Endothelial cell of umbilical vein (primary cell): ENCODE measurements around the gene KLHL30. TPM values are rescaled to one million over a fixed set of nuclear protein-coding genes. Genes with fewer than 3 reads are reported as not detected.

ENCODE experiments used
- BruUV-seq: library from RNA; stranded (reverse); fragments of 400-500 nt; replicated peaks from 2 replicates; lab custom pipeline; 2021; lab: Mats Ljungman, UMichigan
- CTCF ChIA-PET: fragments of 300-600, 350-600 bp; sonication (Branson Sonifier 250); formaldehyde crosslinking; loops from one replicate; lab custom pipeline; 2021; ENCODE audit warnings: antibody characterized with exemption, inconsistent platforms; lab: Charles Lee
- POLR2A ChIA-PET: fragments of 300-600, 350-600 bp; sonication (Branson Sonifier 250); formaldehyde crosslinking; loops from one replicate; lab custom pipeline; 2021; ENCODE audit warnings: antibody characterized with exemption, inconsistent platforms; lab: Charles Lee
- DNase-seq: peaks from one replicate; pipeline ENCODE4 v3.0.0-alpha.2; 2011; ENCODE audit warnings: low read depth, low spot score
- FAIRE-seq: peaks from 2 replicates; lab custom pipeline; 2011; peaks lifted over from hg19 to GRCh38; lab: Jason Lieb, UNC
- H2AFZ ChIP-seq: 2 replicates; pipeline ENCODE4 v1.6.0; 2012; ENCODE audit warnings: low read depth, low read length, control low read depth, inconsistent platforms
- H3K27ac ChIP-seq: 2 replicates; pipeline ENCODE4 v1.5.1; 2011; ENCODE audit warnings: low read depth, mild to moderate bottlenecking, control low read depth, low read length, moderate library complexity; ENCODE audit not compliant: insufficient read depth
- H3K27me3 ChIP-seq, 2 experiments: 2 replicates each; pipeline versions ENCODE4 v1.6.0 to v1.6.1; 2011; ENCODE audit warnings: low read length in 2 of 2, mixed read lengths in 1 of 2; ENCODE audit not compliant: control insufficient read depth in 2 of 2, insufficient read depth in 2 of 2
- H3K36me3 ChIP-seq, 2 experiments: 2 replicates in 1 of 2; 3 replicates in 1 of 2; pipeline ENCODE4 v1.5.1; 2011; ENCODE audit warnings: low read length in 2 of 2, mild to moderate bottlenecking in 1 of 2, moderate library complexity in 1 of 2; ENCODE audit not compliant: control insufficient read depth in 2 of 2, insufficient read depth in 2 of 2; ENCODE audit errors: extremely low read depth in 1 of 2
- H3K4me1 ChIP-seq: 3 replicates; pipeline ENCODE4 v1.5.1; 2011; ENCODE audit warnings: mild to moderate bottlenecking, low read length; ENCODE audit not compliant: control insufficient read depth, insufficient read depth; ENCODE audit errors: extremely low read depth
- H3K4me2 ChIP-seq: 2 replicates; pipeline ENCODE4 v1.6.1; 2011; ENCODE audit warnings: low read length, control low read depth, mixed read lengths; ENCODE audit not compliant: insufficient read depth
- H3K4me3 ChIP-seq, 3 experiments: fragments of 200-600 bp in 1 of 3; sonication (generic), shearing (Covaris generic) in 1 of 3; replicated peaks in 1 of 3; 2 replicates each; pipeline ENCODE4 v1.5.1; 2011 to 2016; ENCODE audit warnings: control low read depth in 3 of 3, low read length in 3 of 3, mild to moderate bottlenecking in 2 of 3, inconsistent platforms in 1 of 3, low read depth in 1 of 3, moderate library complexity in 1 of 3; ENCODE audit not compliant: insufficient read depth in 1 of 3
- H3K79me2 ChIP-seq: 2 replicates; pipeline ENCODE4 v1.6.0; 2012; ENCODE audit warnings: low read length, inconsistent platforms; ENCODE audit not compliant: control insufficient read depth, insufficient read depth
- H3K9ac ChIP-seq: replicated peaks from 2 replicates; pipeline ENCODE3; 2011; ENCODE audit warnings: low read length, control low read depth; ENCODE audit not compliant: insufficient read depth; ENCODE audit errors: extremely low read depth
- H3K9me1 ChIP-seq: replicated peaks from 3 replicates; pipeline ENCODE4 v1.6.0; 2011; ENCODE audit warnings: mild to moderate bottlenecking, low read length; ENCODE audit not compliant: control insufficient read depth, insufficient read depth; ENCODE audit errors: extremely low read depth
- H3K9me3 ChIP-seq: replicated peaks from 2 replicates; pipeline ENCODE4 v1.5.1; 2012; ENCODE audit warnings: low read length, inconsistent platforms; ENCODE audit not compliant: control insufficient read depth, insufficient read depth
- H4K20me1 ChIP-seq: replicated peaks from 2 replicates; pipeline ENCODE3; 2011; ENCODE audit warnings: mild to moderate bottlenecking, low read length; ENCODE audit not compliant: control insufficient read depth, insufficient read depth; ENCODE audit errors: extremely low read depth
- CTCF ChIP-seq, 2 donors: IDR thresholded peaks; 1 replicate in 1 of 2; 2 replicates in 1 of 2; pipeline ENCODE4 v1.5.1; 2011; ENCODE audit warnings: low read length in 2 of 2, mild to moderate bottlenecking in 2 of 2, moderate library complexity in 2 of 2, control low read depth in 1 of 2, inconsistent platforms in 1 of 2, low read depth in 1 of 2; ENCODE audit not compliant: insufficient read depth in 1 of 2; ENCODE audit errors: extremely low read depth in 1 of 2
- EZH2 ChIP-seq: IDR thresholded peaks from 2 replicates; pipeline ENCODE4 v1.6.1; 2012; ENCODE audit warnings: borderline replicate concordance, low read depth, mild to moderate bottlenecking, moderate library complexity, low read length, inconsistent platforms; ENCODE audit not compliant: severe bottlenecking
- JUN ChIP-seq: IDR thresholded peaks from 2 replicates; pipeline ENCODE4 v1.6.1; 2011; ENCODE audit warnings: borderline replicate concordance, low read depth; ENCODE audit not compliant: insufficient read length, insufficient read depth
- MAX ChIP-seq: IDR thresholded peaks from 2 replicates; pipeline ENCODE4 v1.6.1; 2011; ENCODE audit not compliant: insufficient read depth, insufficient read length
- MYC ChIP-seq: IDR thresholded peaks from one replicate; pipeline ENCODE4 v1.6.1; 2011; ENCODE audit warnings: mild to moderate bottlenecking, low read depth, low read length
- POLR2A ChIP-seq: IDR thresholded peaks from 2 replicates; pipeline ENCODE4 v1.6.1; 2012; ENCODE audit warnings: low read depth, mild to moderate bottlenecking, control low read depth, low read length
- POLR2AphosphoS5 ChIP-seq: IDR thresholded peaks from 2 replicates; pipeline ENCODE4 v1.6.1; 2012; ENCODE audit warnings: low read depth, mild to moderate bottlenecking, control low read depth, low read length, moderate library complexity; ENCODE audit not compliant: insufficient read depth
- dilution Hi-C: fragments of 300-500 bp; cut with MboI; formaldehyde crosslinking; loops from one replicate; pipeline ENCODE4 v1.15.0; 2019; ENCODE audit warnings: low sequenced_read_pairs; ENCODE audit not compliant: extremely low pct_ligation_motif_present
- intact Hi-C: fragments of 100-400 bp; cut with micrococcal nuclease; formaldehyde crosslinking; loops from one replicate; pipeline ENCODE4 v1.10.0; 2022
- polyA plus RNA-seq, 4 experiments: library from polyadenylated mRNA; depleted of rRNA in 3 of 4; stranded (reverse) in 3 of 4; unstranded in 1 of 4; fragments of >200 nt; gene quantifications; 2 replicates each; pipeline versions ENCODE4 v1.2.1 to v1.2.3, GENCODE V29; 2011 to 2012; ENCODE audit warnings: missing spikeins in 1 of 4
- total RNA-seq: library from RNA; stranded (reverse); gene quantifications from 2 replicates; pipeline ENCODE4 v1.2.3, GENCODE V29; 2021

Gene KLHL30
- total and polyA plus RNA-seq, 2 donors (not counting 3 experiments of a cell fraction or from before 2014, with no cell fraction given) = not detected

- H3K9me3 ChIP-seq = no peaks in the 10 kb centered on the region
- H3K4me3 ChIP-seq = no peak overlapping the region
- no peak overlapping the region for H3K9ac ChIP-seq
- ChIA-PET CTCF (interaction anchor here (1.3 kb wide), 1 partner anchor 8 kb away, joined by 4 read pairs; the partner anchor contains the start of gene ERFE), POLR2A (no interaction called here)
- no peaks in the 10 kb centered on the region for H3K79me2 ChIP-seq
- peaks cover 1 to 13% of the 10 kb centered on the region in 2 experiments for H3K27me3 ChIP-seq
- intact Hi-C loops (no loop called here), dilution Hi-C loops (no loop called here)
- DNase-seq (no peak), FAIRE-seq (no peak)
- no peak overlapping the region for H3K27ac ChIP-seq
- H3K9me1 ChIP-seq = no peaks in the 10 kb centered on the region
- no TSS peak for BruUV-seq
- no peak overlapping the region for H3K4me2 ChIP-seq
- peaks cover 29% of the 10 kb centered on the region for H3K4me1 ChIP-seq
- TF ChIP-seq EZH2 = no peak
- TF ChIP-seq MYC = no peak
- TF ChIP-seq POLR2AphosphoS5 = no peak
- no peak for TF ChIP-seq CTCF (IDR thresholded peaks at IDR 0.05; ENCODE audit: extremely low read depth in 1 of 2, insufficient read depth in 1 of 2, low read depth in 1 of 2, low read length in 2 of 2)
- no peak for TF ChIP-seq MAX
- peak; percentile 39 for TF ChIP-seq POLR2A
- no peak for TF ChIP-seq JUN
- no peak overlapping the region for H2AFZ ChIP-seq
- no peaks in the 10 kb centered on the region for H4K20me1 ChIP-seq
- peaks cover 8 to 9% of the 10 kb centered on the region in 2 experiments for H3K36me3 ChIP-seq
Measured at GRCh38 chr2:238167344-238167715, 28.9 kb downstream of the KLHL30 start.
